Measurements from ENCODE around the gene C12orf60. TPM values are rescaled to one million over a fixed set of nuclear protein-coding genes. Genes with fewer than 3 reads are reported as not detected.

Gene C12orf60
- total and polyA plus RNA-seq, 2 of the 8 experiments (the other 6 are each of a cell fraction or from before 2014, with no cell fraction given): 1.2 to 1.5 TPM

- H2AK5ac ChIP-seq (ENCODE audit: low read depth, low read length): no peak overlapping the region
- no peak overlapping the region for H3K4me2 ChIP-seq (ENCODE audit: insufficient read depth in 1 of 2, low read depth in 2 of 2, low read length in 2 of 2)
- no peak overlapping the region for H2BK12ac ChIP-seq (ENCODE audit: low read depth, low read length)
- H3K79me1 ChIP-seq (ENCODE audit: low read depth, low read length): no peaks in the 10 kb centered on the region
- H2BK120ac ChIP-seq (replicated peaks; ENCODE audit: low read depth, low read length): no peak overlapping the region
- peaks cover 0 to 2% (median 0%) of the 10 kb centered on the region in 4 experiments; a peak in 1 of 7 replicates for H3K4me1 ChIP-seq (replicated peaks in 1 of 4; ENCODE audit: control insufficient read depth in 3 of 4, insufficient read depth in 4 of 4, low read length in 3 of 4)
- 94% methylated on average over 1 of the region's 1 CpG; no CpG with 5 or more reads in 1 of the 2 experiments for WGBS, 2 experiments (ENCODE audit: extremely low coverage in 1 of 2, insufficient coverage in 1 of 2, insufficient read length in 1 of 2, insufficient replicate concordance in 2 of 2, low coverage in 1 of 2, low lambda C conversion rate in 2 of 2, missing lambda C conversion rate in 1 of 2)
- no peak overlapping the region for H3K14ac ChIP-seq (ENCODE audit: insufficient read length)
- no peaks in the 10 kb centered on the region for H3K79me2 ChIP-seq (ENCODE audit: control insufficient read depth in 1 of 2, insufficient read depth in 2 of 2, low read length in 2 of 2)
- POLR2A ChIA-PET (ENCODE audit: partially characterized antibody): interaction anchor here (0.6 kb wide), 1 partner anchor 10 kb away, joined by 4 read pairs; no protein-coding TSS in a partner anchor
- H2BK20ac ChIP-seq (ENCODE audit: low read length): no peak overlapping the region
- no peak for FAIRE-seq
- H3K56ac ChIP-seq (replicated peaks; ENCODE audit: insufficient read length, low read depth, low read length): no peak overlapping the region
- H3K23me2 ChIP-seq (ENCODE audit: low read depth, low read length): no peaks in the 10 kb centered on the region
- no peak overlapping the region for H2BK5ac ChIP-seq (ENCODE audit: low read depth, low read length)
- no peak overlapping the region for H3K4me3 ChIP-seq (ENCODE audit: extremely low read depth in 1 of 4, insufficient read depth in 2 of 4, low read depth in 3 of 4, low read length in 4 of 4)
- CTCF ChIA-PET (ENCODE audit: partially characterized antibody): interaction anchor here (1.3 kb wide), 1 partner anchor 43 kb away, joined by 4 read pairs; no protein-coding TSS in a partner anchor
- no peaks in the 10 kb centered on the region for H3K36me3 ChIP-seq (ENCODE audit: control insufficient read depth in 2 of 4, insufficient read depth in 4 of 4, low read length in 3 of 4)
- H4K5ac ChIP-seq (ENCODE audit: insufficient read length, low read depth, low read length): no peak overlapping the region
- DNase-seq (ENCODE audit: low read depth in 1 of 2, low spot score in 2 of 2): no peak
- H4K20me1 ChIP-seq (replicated peaks in 1 of 2; ENCODE audit: control insufficient read depth in 1 of 2, insufficient read depth in 2 of 2, low read length in 2 of 2): no peaks in the 10 kb centered on the region
- H3K27ac ChIP-seq (ENCODE audit: low read depth, low read length): no peak overlapping the region
- H3K9ac ChIP-seq (replicated peaks in 1 of 4; ENCODE audit: extremely low read depth in 1 of 4, low read depth in 3 of 4, low read length in 3 of 4): no peak overlapping the region
- no peak overlapping the region for H3K23ac ChIP-seq (ENCODE audit: insufficient read length)
- no peak overlapping the region for H2BK15ac ChIP-seq (ENCODE audit: low read length)
- no peak overlapping the region for H3K4ac ChIP-seq (replicated peaks; ENCODE audit: insufficient read length, low read depth, low read length)
- no peak overlapping the region for H2AFZ ChIP-seq (ENCODE audit: low read length)
- TF ChIP-seq TAF1 (IDR thresholded peaks at IDR 0.05; ENCODE audit: low read depth, low read length) (no peak), KDM5A (IDR thresholded peaks at IDR 0.05; ENCODE audit: low read length) (no peak), RAD21 (IDR thresholded peaks at IDR 0.05 in 1 of 2, conservative IDR thresholded peaks at IDR 0.05 in 1 of 2; ENCODE audit: low read depth in 2 of 2, low read length in 2 of 2) (no peak), USF2 (IDR thresholded peaks at IDR 0.05; ENCODE audit: low read length) (no peak), RNF2 (IDR thresholded peaks at IDR 0.05; ENCODE audit: borderline replicate concordance, low read depth, low read length, missing control alignments, poor library complexity, severe bottlenecking) (no peak), GABPA (IDR thresholded peaks at IDR 0.05; ENCODE audit: borderline replicate concordance, insufficient read depth, low read length) (no peak), ATF3 (IDR thresholded peaks at IDR 0.05; ENCODE audit: insufficient read depth, low read depth, low read length) (no peak)
- H3K18ac ChIP-seq (ENCODE audit: extremely low read depth, low read length): no peak overlapping the region
- no peaks in the 10 kb centered on the region for H3K27me3 ChIP-seq (replicated peaks in 1 of 4; ENCODE audit: control insufficient read depth in 3 of 4, extremely low read depth in 1 of 4, insufficient read depth in 3 of 4, low read length in 3 of 4)
- no peak overlapping the region for H4K91ac ChIP-seq (replicated peaks; ENCODE audit: insufficient read length, low read length)
- H4K8ac ChIP-seq (ENCODE audit: extremely low read depth, insufficient read depth, low read length): no peak overlapping the region
- H3K9me3 ChIP-seq (ENCODE audit: insufficient read depth in 2 of 2, low read depth in 1 of 2, low read length in 1 of 2): peaks cover 0 to 6% of the 10 kb centered on the region in 2 experiments; a peak in 1 of 4 replicates
These were observed 55.0 kb downstream of the C12orf60 start for GRCh38 chr12:14858513-14858912.

All from H1 (cell line).